ENCODE data around the gene THYN1.

The THYN1 gene

DNA sequence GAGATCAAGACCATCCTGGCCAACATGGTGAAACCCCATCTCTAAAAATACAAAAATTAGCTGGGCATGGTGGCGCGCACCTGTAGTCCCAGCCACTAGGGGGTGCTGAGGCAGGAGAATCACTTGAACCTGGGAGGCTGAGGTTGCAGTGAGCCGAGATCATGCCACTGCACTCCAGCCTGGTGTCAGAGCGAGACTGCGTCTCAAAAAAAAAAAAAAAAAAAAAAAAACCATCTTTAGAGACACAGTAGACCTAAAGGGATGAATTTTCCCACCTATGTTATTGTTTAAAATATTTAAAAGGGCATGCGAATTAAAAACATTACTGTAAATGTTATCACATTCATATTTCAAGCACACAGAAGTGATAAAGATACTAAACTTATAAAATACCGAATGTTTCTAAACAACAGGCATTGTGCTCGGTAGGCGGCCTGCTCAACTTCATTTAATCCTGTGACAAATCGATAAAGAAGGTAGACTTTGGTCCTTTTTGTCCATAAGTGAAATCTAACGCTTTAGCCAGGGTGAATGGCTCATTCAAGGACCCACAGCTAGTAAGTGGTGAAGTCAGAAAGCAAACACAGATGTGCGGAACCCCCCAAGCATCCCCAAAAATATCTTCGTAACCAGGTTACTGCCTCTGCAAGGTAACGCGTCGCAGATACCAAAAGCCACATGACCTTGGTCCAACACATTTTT, 45.5 kb downstream of the THYN1 start:
- DNase-seq, result peak; percentile 63

- DNase-seq, result no peak
Observed at GRCh38 chr11:134206185-134206584, 47.0 kb downstream of the THYN1 start.

GRCh38 chr11:134205729-134206128, 47.4 kb downstream of the THYN1 start:
- DNase-seq, result no peak

DNA sequence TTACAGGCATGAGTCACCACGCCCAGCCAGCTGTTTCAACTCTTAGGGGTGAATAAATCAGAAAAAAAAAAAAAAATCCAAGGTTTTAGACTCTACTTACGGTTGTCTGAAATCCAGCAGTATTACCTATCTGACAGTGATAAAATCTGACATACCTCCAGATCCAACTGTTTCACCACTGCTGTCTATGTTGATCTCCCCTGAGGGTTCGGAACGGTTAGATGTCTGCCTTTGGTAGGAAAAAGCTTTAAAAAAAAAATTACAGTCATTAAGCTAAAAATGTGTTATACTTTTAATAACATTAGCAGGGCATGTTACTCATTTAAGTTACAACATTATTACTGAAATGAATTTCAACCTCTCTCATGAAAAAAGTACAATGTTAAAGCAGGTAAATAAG, 50.5 kb downstream of the THYN1 start:
- DNase-seq, result no peak

DNA sequence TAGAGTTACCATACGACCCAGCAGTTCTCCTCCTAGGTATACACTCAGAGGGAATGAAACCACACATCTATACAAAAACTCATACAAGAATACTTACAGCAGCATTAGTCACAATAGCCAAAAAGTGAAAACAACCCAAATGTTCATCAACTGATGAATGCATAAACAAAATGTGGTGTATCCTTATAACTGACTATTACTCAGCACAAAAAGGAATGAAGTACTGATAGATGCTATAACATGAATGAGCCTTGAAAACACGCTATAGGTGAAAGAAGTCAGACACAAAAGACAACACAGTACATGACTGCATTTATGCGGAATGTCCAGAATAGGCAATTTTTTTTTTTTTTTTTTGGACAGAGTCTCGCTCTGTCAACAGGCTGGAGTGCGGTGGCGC, 52.5 kb downstream of the THYN1 start:
- no peak for DNase-seq

DNA sequence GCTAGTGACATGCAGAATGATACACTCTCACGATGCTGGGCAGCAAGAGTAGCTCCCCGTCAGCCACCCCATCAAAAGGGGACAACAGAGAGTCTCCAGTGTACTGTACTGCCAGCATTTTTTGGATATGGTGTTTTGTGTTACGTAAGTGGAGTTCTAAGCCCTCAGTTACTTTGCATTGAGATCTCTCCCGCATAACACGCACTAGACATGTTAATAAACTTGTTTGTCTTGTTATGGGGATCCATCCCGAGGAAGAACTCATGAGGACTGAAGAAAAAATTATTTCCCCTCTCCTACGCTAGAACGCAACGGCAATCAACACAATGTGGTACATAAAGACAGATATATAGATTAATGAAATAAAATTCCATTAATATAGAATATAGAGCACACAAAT, 53.6 kb downstream of the THYN1 start:
- no peak for DNase-seq
